MM.1S (cell line): ENCODE results near the gene GC.

Experiments
- CTCF ChIP-seq: fragments of 300-600 bp; sonication (generic); IDR thresholded peaks from 2 replicates; pipeline ENCODE4 v1.5.1; 2016; ENCODE audit warnings: antibody characterized with exemption, low read length, mixed read lengths
- EZH2 ChIP-seq: fragments of 300-600 bp; sonication (generic); optimal IDR thresholded peaks from 2 replicates; pipeline ENCODE3; 2017; ENCODE audit warnings: low read depth, mild to moderate bottlenecking, antibody characterized with exemption, low read length, mixed read lengths

- TF ChIP-seq CTCF: no peak
- TF ChIP-seq EZH2: no peak
Measured at GRCh38 chr4:71830497-71831190, 46.8 kb upstream of the GC start.
